Osteocyte (in vitro differentiated cells): ENCODE results near the gene CLDN34. TPM values are rescaled to one million over a fixed set of nuclear protein-coding genes. Genes with fewer than 3 reads are reported as not detected.

ENCODE experiments used
- DNase-seq: peaks from one replicate; pipeline ENCODE4 v3.0.0; 2021; ENCODE audit warnings: mixed read lengths; ENCODE audit not compliant: unreplicated experiment; ENCODE audit errors: extremely low spot score
- H3K27ac Mint-ChIP-seq: one replicate; pipeline ENCODE4 v1.8.0; 2021; ENCODE audit warnings: mild to moderate bottlenecking, mixed read lengths; ENCODE audit not compliant: unreplicated experiment
- H3K27me3 Mint-ChIP-seq: one replicate; pipeline ENCODE4 v1.8.0; 2021; ENCODE audit warnings: mixed read lengths; ENCODE audit not compliant: unreplicated experiment
- H3K36me3 Mint-ChIP-seq: one replicate; pipeline ENCODE4 v1.8.0; 2021; ENCODE audit warnings: mixed read lengths; ENCODE audit not compliant: unreplicated experiment
- H3K4me1 Mint-ChIP-seq: one replicate; pipeline ENCODE4 v1.8.0; 2021; ENCODE audit warnings: mixed read lengths; ENCODE audit not compliant: unreplicated experiment
- H3K4me3 Mint-ChIP-seq: one replicate; pipeline ENCODE4 v1.8.0; 2021; ENCODE audit warnings: mild to moderate bottlenecking, moderate library complexity, mixed read lengths; ENCODE audit not compliant: unreplicated experiment
- H3K9me3 Mint-ChIP-seq: one replicate; pipeline ENCODE4 v1.8.0; 2021; ENCODE audit warnings: mixed read lengths; ENCODE audit not compliant: unreplicated experiment
- CTCF ChIP-seq: fragments of 200-600 bp; sonication (generic); IDR thresholded peaks from 2 replicates; pipeline ENCODE4 v1.5.0; 2021; ENCODE audit warnings: antibody characterized with exemption, mild to moderate bottlenecking, moderate library complexity
- long read RNA-seq: library from polyadenylated mRNA; unstranded; transcript quantifications from one replicate; pipeline ENCODE4 v2.0.0, GENCODE V29; 2021
- total RNA-seq: library from RNA; stranded (reverse); gene quantifications from 2 replicates; pipeline ENCODE4 v1.2.1, GENCODE V29; 2021

CLDN34 gene
- total RNA-seq, result 0.59 TPM in 1 of 2 replicates, not detected in the other
- long read RNA-seq, result 0 reads

DNA sequence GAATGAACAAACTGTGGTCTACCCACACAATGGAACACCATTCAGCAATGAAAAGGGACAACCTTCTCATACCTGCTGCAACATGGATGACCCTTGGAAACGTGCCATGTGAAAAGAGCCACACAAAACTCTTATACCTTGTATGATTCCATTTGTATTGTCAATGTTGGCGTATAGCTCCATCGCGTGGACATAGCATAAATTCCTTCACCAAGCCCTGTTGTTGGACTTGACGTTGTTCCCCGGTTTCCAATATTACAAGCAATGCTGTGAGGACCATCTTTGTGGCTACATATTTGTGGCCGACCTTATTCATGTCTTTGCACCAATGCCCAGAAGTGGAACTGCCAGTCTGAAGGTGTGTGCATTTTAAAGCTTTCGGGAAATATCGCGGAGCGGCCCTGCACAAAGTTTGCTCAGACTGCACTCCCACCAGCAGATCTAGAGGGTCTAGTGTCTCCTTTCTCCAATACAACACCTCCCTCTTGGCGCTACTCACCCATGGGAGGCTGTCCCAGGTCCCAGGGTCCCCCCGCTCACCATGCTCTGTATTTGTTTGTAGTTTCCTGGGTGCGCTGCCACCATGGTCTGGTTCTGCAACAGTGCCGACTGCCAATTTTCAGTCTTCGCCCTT lies at the start of gene CLDN34:
Gene CLDN34 (plus strand): TSS at position 584 of the 634 bp plus-strand sequence. CDS start 0 bp downstream, at position 584.
- no peaks in the 10 kb centered on the region for H3K36me3 Mint-ChIP-seq
- no peak within 1 kb of the TSS for H3K27ac Mint-ChIP-seq
- TF ChIP-seq CTCF, result no peak
- no peak within 1 kb of the TSS for H3K4me3 Mint-ChIP-seq
- peaks cover 13% of the 10 kb centered on the region for H3K9me3 Mint-ChIP-seq
- DNase-seq, result no peak
- no peaks in the 10 kb centered on the region for H3K27me3 Mint-ChIP-seq
- no peaks in the 10 kb centered on the region for H3K4me1 Mint-ChIP-seq

DNA sequence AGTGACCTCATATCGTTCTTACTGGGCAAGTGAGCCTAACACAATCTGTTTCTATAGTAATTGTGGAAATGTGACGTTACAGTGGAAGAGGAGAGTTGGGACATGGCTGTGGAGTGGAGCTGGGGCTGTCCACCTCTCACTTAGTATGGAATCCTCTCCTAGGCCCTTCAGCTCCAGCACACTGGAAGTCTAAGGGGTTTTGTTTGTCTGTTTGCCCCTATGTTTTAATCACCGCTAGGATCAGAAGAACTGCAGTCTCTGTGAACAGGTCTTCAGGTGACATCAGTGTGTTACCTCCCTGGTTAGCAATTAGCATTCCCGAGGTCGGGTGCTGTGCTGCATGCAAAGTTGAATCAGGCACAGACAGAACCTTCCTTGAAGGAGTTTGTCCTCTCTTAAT lies 49.3 kb upstream of the CLDN34 start:
- H3K27ac Mint-ChIP-seq, result no peak overlapping the region
- H3K4me3 Mint-ChIP-seq, result no peak overlapping the region
- DNase-seq, result no peak
- peaks cover 11% of the 10 kb centered on the region for H3K9me3 Mint-ChIP-seq
- peaks cover 2% of the 10 kb centered on the region for H3K4me1 Mint-ChIP-seq
- no peak for TF ChIP-seq CTCF
- no peaks in the 10 kb centered on the region for H3K27me3 Mint-ChIP-seq
- H3K36me3 Mint-ChIP-seq, result no peaks in the 10 kb centered on the region

DNA sequence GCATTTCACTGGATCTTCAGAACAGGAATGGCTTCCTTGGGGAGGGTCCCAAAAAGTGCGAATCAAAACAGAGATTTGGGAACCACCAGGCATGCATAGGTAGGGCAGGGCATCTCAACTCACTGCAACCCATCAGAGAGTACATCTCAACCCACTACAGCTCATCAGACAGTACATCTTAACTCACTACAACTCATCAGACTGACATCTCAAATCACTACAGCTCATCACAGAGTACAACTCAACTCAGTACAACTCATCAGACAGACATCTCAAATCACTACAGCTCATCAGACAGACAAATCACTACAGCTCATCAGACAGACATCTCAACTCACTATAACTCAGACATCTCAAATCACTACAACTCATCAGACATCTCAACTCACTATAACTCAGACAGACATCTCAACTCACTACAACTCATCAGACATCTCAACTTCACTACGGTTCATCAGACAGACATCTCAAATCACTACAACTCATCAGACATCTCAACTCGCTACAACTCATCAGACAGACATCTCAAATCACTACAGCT lies 47.5 kb upstream of the CLDN34 start:
- no peak overlapping the region for H3K4me3 Mint-ChIP-seq
- H3K4me1 Mint-ChIP-seq, result peaks cover 8% of the 10 kb centered on the region

DNA sequence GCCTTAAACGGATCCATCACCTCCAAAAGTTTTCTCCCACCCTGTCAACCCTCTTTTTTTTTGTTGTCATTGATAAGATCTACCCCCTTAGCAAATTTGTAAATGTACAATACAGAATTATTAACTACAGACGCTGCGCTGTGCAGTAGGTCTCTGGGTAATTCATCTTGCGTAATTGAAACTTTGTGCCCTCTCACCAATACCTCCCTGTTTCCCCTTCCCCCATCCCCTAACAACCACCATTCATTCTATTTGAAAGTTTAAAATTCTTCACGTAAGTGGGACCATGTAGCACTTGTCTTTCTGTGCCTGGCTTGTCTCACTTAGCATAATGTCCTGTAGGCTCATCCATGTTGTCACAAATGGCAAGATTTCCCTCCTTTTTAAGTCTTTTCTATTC lies 45.8 kb upstream of the CLDN34 start:
- TF ChIP-seq CTCF, result no peak
- Mint-ChIP-seq H3K4me1 (peaks cover 8% of the 10 kb centered on the region), H3K36me3 (no peaks in the 10 kb centered on the region), H3K27me3 (no peaks in the 10 kb centered on the region), H3K9me3 (peaks cover 11% of the 10 kb centered on the region), H3K4me3 (no peak overlapping the region), H3K27ac (no peak overlapping the region)
- no peak for DNase-seq

More for the DNA sequence above, 47.5 kb upstream of the CLDN34 start:
- no peaks in the 10 kb centered on the region for H3K27me3 Mint-ChIP-seq
- no peak overlapping the region for H3K27ac Mint-ChIP-seq
- no peak for TF ChIP-seq CTCF
- no peak for DNase-seq
- H3K36me3 Mint-ChIP-seq, result no peaks in the 10 kb centered on the region
- peaks cover 11% of the 10 kb centered on the region for H3K9me3 Mint-ChIP-seq

- Mint-ChIP-seq H3K4me1 (peaks cover 14% of the 10 kb centered on the region), H3K4me3 (no peak overlapping the region), H3K27me3 (no peaks in the 10 kb centered on the region), H3K9me3 (peaks cover 11% of the 10 kb centered on the region), H3K36me3 (no peaks in the 10 kb centered on the region), H3K27ac (no peak overlapping the region)
- no peak for TF ChIP-seq CTCF
- DNase-seq, result no peak
Observed at GRCh38 chrX:9923357-9923756, 43.8 kb upstream of the CLDN34 start.
